Liver (tissue), 9 donors: ENCODE data around the gene HIF3A. TPM values are rescaled to one million over a fixed set of nuclear protein-coding genes. Genes with fewer than 3 reads are reported as not detected.
A peak's percentile ranks its signal among the peaks of the same experiment; 100 is the strongest.

Experiments used
- DNase-seq: peaks from one replicate; pipeline ENCODE4 v3.0.0-alpha.2; 2017; ENCODE audit warnings: low spot score
- H3K27ac ChIP-seq, 2 donors: one replicate each; pipeline ENCODE4 v1.7.0; 2013; ENCODE audit warnings: inconsistent platforms in 2 of 2, low read length in 2 of 2, control low read depth in 1 of 2, low read depth in 1 of 2, mild to moderate bottlenecking in 1 of 2
- H3K27me3 ChIP-seq, 4 donors: one replicate each; pipeline versions ENCODE4 v1.6.1 to v1.7.0; 2013; ENCODE audit warnings: low read length in 3 of 4, inconsistent platforms in 1 of 4, mild to moderate bottlenecking in 1 of 4, moderate library complexity in 1 of 4; ENCODE audit not compliant: control insufficient read depth in 4 of 4, insufficient read depth in 4 of 4
- H3K36me3 ChIP-seq, 4 donors: one replicate each; pipeline versions ENCODE4 v1.6.1 to v1.7.0; 2013; ENCODE audit warnings: low read length in 3 of 4, mild to moderate bottlenecking in 3 of 4, low read depth in 1 of 4, moderate library complexity in 1 of 4; ENCODE audit not compliant: control insufficient read depth in 4 of 4, insufficient read depth in 3 of 4
- H3K4me1 ChIP-seq, 4 donors: one replicate each; pipeline versions ENCODE4 v1.6.1 to v1.7.0; 2013; ENCODE audit warnings: low read length in 3 of 4, mild to moderate bottlenecking in 3 of 4, moderate library complexity in 1 of 4; ENCODE audit not compliant: control insufficient read depth in 4 of 4, insufficient read depth in 4 of 4
- H3K4me3 ChIP-seq, 3 donors: one replicate each; pipeline versions ENCODE4 v1.6.1 to v1.7.0; 2013; ENCODE audit warnings: low read length in 3 of 3, control low read depth in 1 of 3, low read depth in 1 of 3, mild to moderate bottlenecking in 1 of 3
- H3K9ac ChIP-seq, 2 donors: one replicate each; pipeline ENCODE4 v1.7.0; 2013; ENCODE audit warnings: low read length in 2 of 2, mild to moderate bottlenecking in 2 of 2, moderate library complexity in 2 of 2, control low read depth in 1 of 2, low read depth in 1 of 2
- H3K9me3 ChIP-seq, 4 donors: one replicate each; pipeline versions ENCODE4 v1.6.1 to v1.7.0; 2013; ENCODE audit warnings: low read length in 3 of 4; ENCODE audit not compliant: control insufficient read depth in 4 of 4
- ATF3 ChIP-seq: IDR thresholded peaks from 2 replicates; pipeline ENCODE4 v1.6.1; 2016; ENCODE audit warnings: antibody characterized with exemption
- CTCF ChIP-seq: fragments of 150-350 bp; IDR thresholded peaks from 2 replicates; pipeline ENCODE4 v1.5.1; 2017; ENCODE audit warnings: improper control_type of control experiment, low read depth, low read length; ENCODE audit not compliant: missing input control
- EGR1 ChIP-seq, 2 donors: IDR thresholded peaks; 2 replicates each; pipeline ENCODE4 v1.6.1; 2016 to 2018; ENCODE audit warnings: antibody characterized with exemption in 2 of 2, low read depth in 2 of 2
- FOXA1 ChIP-seq: IDR thresholded peaks from 2 replicates; pipeline ENCODE4 v1.6.1; 2016; ENCODE audit warnings: antibody characterized with exemption
- FOXA2 ChIP-seq: IDR thresholded peaks from 2 replicates; pipeline ENCODE4 v1.6.1; 2016; ENCODE audit warnings: antibody characterized with exemption
- GABPA ChIP-seq, 2 donors: IDR thresholded peaks in 1 of 2; conservative IDR thresholded peaks in 1 of 2; 2 replicates each; pipeline ENCODE4 v1.6.1; 2016; ENCODE audit warnings: antibody characterized with exemption in 2 of 2, mild to moderate bottlenecking in 1 of 2, moderate library complexity in 1 of 2
- HNF4A ChIP-seq, 2 donors: conservative IDR thresholded peaks; 2 replicates each; pipeline ENCODE4 v1.6.1; 2016; ENCODE audit warnings: antibody characterized with exemption in 2 of 2, mild to moderate bottlenecking in 2 of 2
- HNF4G ChIP-seq: IDR thresholded peaks from 2 replicates; pipeline ENCODE4 v1.6.1; 2016; ENCODE audit warnings: antibody characterized with exemption
- JUND ChIP-seq, 2 donors: IDR thresholded peaks; 2 replicates each; pipeline ENCODE4 v1.6.1; 2016; ENCODE audit warnings: antibody characterized with exemption in 2 of 2
- MAX ChIP-seq: IDR thresholded peaks from 2 replicates; pipeline ENCODE4 v1.6.1; 2016; ENCODE audit warnings: antibody characterized with exemption
- NR2F2 ChIP-seq: IDR thresholded peaks from 2 replicates; pipeline ENCODE4 v1.6.1; 2016; ENCODE audit warnings: antibody characterized with exemption
- RAD21 ChIP-seq, 2 donors: IDR thresholded peaks; 2 replicates each; pipeline ENCODE4 v1.6.1; 2016; ENCODE audit warnings: antibody characterized with exemption in 2 of 2, mild to moderate bottlenecking in 2 of 2
- REST ChIP-seq: IDR thresholded peaks from 2 replicates; pipeline ENCODE4 v1.6.1; 2016; ENCODE audit warnings: antibody characterized with exemption, mild to moderate bottlenecking
- RXRA ChIP-seq, 2 donors: IDR thresholded peaks; 2 replicates each; pipeline ENCODE4 v1.6.1; 2017 to 2018; ENCODE audit warnings: antibody characterized with exemption in 2 of 2, mild to moderate bottlenecking in 1 of 2
- SP1 ChIP-seq: IDR thresholded peaks from 2 replicates; pipeline ENCODE4 v1.6.1; 2018; ENCODE audit warnings: antibody characterized with exemption, mild to moderate bottlenecking
- TAF1 ChIP-seq: conservative IDR thresholded peaks from 2 replicates; pipeline ENCODE4 v1.6.1; 2016; ENCODE audit warnings: antibody characterized with exemption, mild to moderate bottlenecking
- YY1 ChIP-seq: IDR thresholded peaks from 2 replicates; pipeline ENCODE4 v1.6.1; 2016; ENCODE audit warnings: antibody characterized with exemption, mild to moderate bottlenecking
- ZBTB33 ChIP-seq: IDR thresholded peaks from 2 replicates; pipeline ENCODE4 v1.6.1; 2016; ENCODE audit warnings: antibody characterized with exemption
- WGBS: extraction: QIAGEN DNeasy Blood & Tissue Kit; methylation state at CpG from one replicate; pipeline ENCODE4 v1.1.7; 2013; 5-methylcytosine and 5-hydroxymethylcytosine counted together
- polyA plus RNA-seq, 2 donors: library from polyadenylated mRNA; stranded (reverse) in 1 of 2; unstranded in 1 of 2; fragments of 200-250 nt in 1 of 2; fragments of >200 nt in 1 of 2; fragmentation: Nextera tagmentation in 1 of 2; extraction: Ambion mirVana in 1 of 2; gene quantifications; one replicate each; pipeline versions ENCODE4 v1.2.1 to v1.2.3, GENCODE V29; 2013 to 2015
- total RNA-seq, 2 donors: library from RNA; depleted of rRNA; stranded (reverse); fragments of >200 nt; gene quantifications; one replicate each; pipeline ENCODE4 v1.2.3, GENCODE V29; 2014
- donor health status: healthy.
- donor health status: healthy.
- donor health status: healthy.
- donor health status: healthy.
- donor health status: healthy.

The HIF3A gene
- total and polyA plus RNA-seq, 4 donors: 2.2 to 20.5 (median 6.8) TPM

- 80% methylated on average over 28 of the region's 28 CpGs for WGBS
- Histone ChIP-seq H3K9ac (no peak overlapping the region), H3K4me1 (peaks cover 25 to 67% (median 50%) of the 10 kb centered on the region in 4 donors), H3K27ac (peak overlapping the region; percentile 86 to 88), H3K27me3 (no peaks in the 10 kb centered on the region), H3K9me3 (no peaks in the 10 kb centered on the region), H3K36me3 (peaks cover 0 to 6% (median 1%) of the 10 kb centered on the region in 4 donors), H3K4me3 (no peak overlapping the region)
- no peak for DNase-seq
- no peak for TF ChIP-seq HNF4G
- no peak for TF ChIP-seq YY1
- no peak for TF ChIP-seq FOXA1
- TF ChIP-seq RXRA (IDR thresholded peaks at IDR 0.05): peak; percentile 39 to 55
These were observed 57.1 kb downstream of the HIF3A start for GRCh38 chr19:46353730-46354528.

GRCh38 chr19:46355234-46356148, 58.6 kb downstream of the HIF3A start:
- no peak for TF ChIP-seq NR2F2
- peak in 1 of 2 donors; percentile 29 for TF ChIP-seq JUND (IDR thresholded peaks at IDR 0.05)
- peak; percentile 97 for TF ChIP-seq YY1
- TF ChIP-seq MAX: no peak
- no peak for TF ChIP-seq CTCF
- TF ChIP-seq FOXA2: no peak
- TF ChIP-seq RXRA (IDR thresholded peaks at IDR 0.05): peak; percentile 63 to 64
- no peak for TF ChIP-seq FOXA1
- TF ChIP-seq HNF4G: no peak
- TF ChIP-seq SP1: peak; percentile 75
- TF ChIP-seq RAD21 (IDR thresholded peaks at IDR 0.05): no peak
- no peak for TF ChIP-seq ZBTB33
- TF ChIP-seq EGR1 (IDR thresholded peaks at IDR 0.05; ENCODE audit: low read depth in 2 of 2): no peak
- peak in 1 of 2 donors; percentile 55 for TF ChIP-seq GABPA (IDR thresholded peaks at IDR 0.05 in 1 of 2, conservative IDR thresholded peaks at IDR 0.05 in 1 of 2)
- no peak for TF ChIP-seq TAF1
- TF ChIP-seq HNF4A (conservative IDR thresholded peaks at IDR 0.05): peak; percentile 47 to 55
- TF ChIP-seq REST: peak; percentile 73
- no peak for TF ChIP-seq ATF3
- Histone ChIP-seq H3K9ac (no peak overlapping the region), H3K27ac (peak overlapping the region; percentile 86 to 88), H3K9me3 (no peaks in the 10 kb centered on the region), H3K27me3 (no peaks in the 10 kb centered on the region), H3K4me3 (peak overlapping the region; percentile 26 to 51 (median 27)), H3K4me1 (peaks cover 22 to 54% (median 42%) of the 10 kb centered on the region in 4 donors), H3K36me3 (peaks cover 0 to 8% (median 2%) of the 10 kb centered on the region in 4 donors)
- WGBS: 37% methylated on average over 23 of the region's 23 CpGs
- DNase-seq: peak; percentile 67
